NB4 (cell line): Measurements from ENCODE around the gene GSPT2.

Experiments
- CTCF ChIP-seq: IDR thresholded peaks from one replicate; pipeline ENCODE4 v1.5.1; 2012; ENCODE audit warnings: low read depth, low read length
- MYC ChIP-seq: IDR thresholded peaks from 2 replicates; pipeline ENCODE4 v1.6.1; 2011; ENCODE audit warnings: low read depth, low read length
- POLR2A ChIP-seq: IDR thresholded peaks from 2 replicates; pipeline ENCODE4 v1.6.1; 2011; ENCODE audit warnings: mild to moderate bottlenecking; ENCODE audit not compliant: insufficient read length; ENCODE audit errors: extremely low read depth
- TF ChIP-seq, protein P1 (sequence below): IDR thresholded peaks from 2 replicates; pipeline ENCODE4 v1.6.1; 2011; ENCODE audit warnings: low read depth, low read length

- TF ChIP-seq CTCF (no peak), POLR2A (no peak), MYC (no peak)
- TF ChIP-seq, protein P1, sequence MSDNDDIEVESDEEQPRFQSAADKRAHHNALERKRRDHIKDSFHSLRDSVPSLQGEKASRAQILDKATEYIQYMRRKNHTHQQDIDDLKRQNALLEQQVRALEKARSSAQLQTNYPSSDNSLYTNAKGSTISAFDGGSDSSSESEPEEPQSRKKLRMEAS, result no peak
Observed at GRCh38 chrX:51728202-51728601, 15.0 kb upstream of the GSPT2 start.
